SK-N-MC (cell line): Measurements from ENCODE around the gene TXLNA.
A peak's percentile ranks its signal among the peaks of the same experiment; 100 is the strongest.

Experiments
- DNase-seq: peaks from one replicate; pipeline ENCODE4 v3.0.0-alpha.2; 2011; ENCODE audit warnings: low read depth, low spot score
- H3K27ac ChIP-seq: fragments of 200-600 bp; sonication (generic); 2 replicates; pipeline ENCODE4 v1.5.1; 2016; ENCODE audit warnings: mixed run types
- H3K36me3 ChIP-seq: fragments of 200-600 bp; sonication (generic); 2 replicates; pipeline ENCODE4 v1.6.1; 2017; ENCODE audit warnings: antibody characterized with exemption, low read length, mixed read lengths; ENCODE audit not compliant: insufficient read depth
- H3K4me3 ChIP-seq: fragments of 200-600 bp; sonication (generic); 2 replicates; pipeline ENCODE4 v1.5.1; 2016
- H3K9ac ChIP-seq: fragments of 200-600 bp; sonication (generic); 2 replicates; pipeline ENCODE4 v1.8.0; 2017; ENCODE audit warnings: mixed run types, mixed read lengths; ENCODE audit not compliant: insufficient read length
- H3K9me3 ChIP-seq: fragments of 200-600 bp; sonication (generic); 2 replicates; pipeline ENCODE4 v1.6.1; 2017; ENCODE audit warnings: low read depth, mild to moderate bottlenecking, antibody characterized with exemption, low read length, moderate library complexity, mixed read lengths
- EZH2 ChIP-seq: fragments of 200-600 bp; sonication (generic); IDR thresholded peaks from one replicate; pipeline ENCODE4 v1.6.1; 2017; ENCODE audit warnings: antibody characterized with exemption
- FOXP2 ChIP-seq: optimal IDR thresholded peaks from 2 replicates; pipeline ENCODE3; 2011; ENCODE audit warnings: mild to moderate bottlenecking, moderate library complexity; ENCODE audit not compliant: insufficient read depth; ENCODE audit errors: extremely low read length, control extremely low read depth
- POLR2AphosphoS5 ChIP-seq: IDR thresholded peaks from 2 replicates; pipeline ENCODE4 v1.6.1; 2012; ENCODE audit warnings: mild to moderate bottlenecking, low read depth, low read length, borderline replicate concordance

TXLNA gene

DNA sequence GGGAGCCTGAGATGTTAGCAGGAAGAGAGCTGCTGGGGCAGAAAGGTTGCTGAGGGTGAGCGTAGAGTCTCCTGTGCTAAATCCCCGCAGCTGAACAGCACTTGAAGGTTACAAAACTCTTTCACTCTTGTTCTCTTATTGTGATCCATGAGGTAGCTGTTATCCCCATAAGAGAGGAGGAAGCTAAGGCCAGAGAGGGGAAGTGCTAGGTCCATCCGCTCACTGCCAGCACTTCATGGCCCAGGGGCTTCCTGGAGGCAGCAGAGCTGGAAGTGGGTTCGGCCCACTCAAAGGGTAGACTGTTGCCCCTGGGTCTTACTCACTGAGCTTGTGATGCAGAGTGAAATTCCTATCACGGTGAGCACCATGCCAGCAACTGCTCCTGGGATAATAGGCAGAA lies 37.1 kb downstream of the TXLNA start:
- Histone ChIP-seq H3K9ac (no peak overlapping the region), H3K36me3 (no peaks in the 10 kb centered on the region), H3K27ac (no peak overlapping the region), H3K4me3 (no peak overlapping the region), H3K9me3 (no peaks in the 10 kb centered on the region)
- TF ChIP-seq FOXP2 (no peak), POLR2AphosphoS5 (no peak), EZH2 (no peak)
- DNase-seq: no peak

DNA sequence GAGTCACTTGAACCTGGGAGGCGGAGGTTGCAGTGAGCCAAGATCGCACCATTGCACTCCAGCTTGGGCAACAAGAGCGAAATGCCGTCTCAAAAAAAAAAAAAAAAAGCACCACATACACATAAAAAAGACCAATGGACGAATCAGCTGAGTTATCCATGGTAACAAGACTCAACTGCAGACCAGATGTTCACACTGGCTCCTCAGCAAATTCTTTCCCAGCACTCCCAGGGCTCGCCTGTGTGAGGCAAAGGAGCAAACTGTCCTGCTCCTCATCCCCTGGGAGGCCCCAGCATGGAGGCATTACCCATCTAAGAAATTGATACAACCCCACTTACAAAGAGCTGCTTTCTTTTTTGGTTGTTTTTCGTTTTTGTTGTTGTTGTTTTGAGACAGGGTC lies 39.5 kb downstream of the TXLNA start:
- Histone ChIP-seq H3K27ac (no peak overlapping the region), H3K9me3 (no peaks in the 10 kb centered on the region), H3K9ac (no peak overlapping the region), H3K4me3 (no peak overlapping the region), H3K36me3 (peaks cover 6% of the 10 kb centered on the region)
- DNase-seq: no peak
- TF ChIP-seq POLR2AphosphoS5 (no peak), EZH2 (no peak), FOXP2 (no peak)

DNA sequence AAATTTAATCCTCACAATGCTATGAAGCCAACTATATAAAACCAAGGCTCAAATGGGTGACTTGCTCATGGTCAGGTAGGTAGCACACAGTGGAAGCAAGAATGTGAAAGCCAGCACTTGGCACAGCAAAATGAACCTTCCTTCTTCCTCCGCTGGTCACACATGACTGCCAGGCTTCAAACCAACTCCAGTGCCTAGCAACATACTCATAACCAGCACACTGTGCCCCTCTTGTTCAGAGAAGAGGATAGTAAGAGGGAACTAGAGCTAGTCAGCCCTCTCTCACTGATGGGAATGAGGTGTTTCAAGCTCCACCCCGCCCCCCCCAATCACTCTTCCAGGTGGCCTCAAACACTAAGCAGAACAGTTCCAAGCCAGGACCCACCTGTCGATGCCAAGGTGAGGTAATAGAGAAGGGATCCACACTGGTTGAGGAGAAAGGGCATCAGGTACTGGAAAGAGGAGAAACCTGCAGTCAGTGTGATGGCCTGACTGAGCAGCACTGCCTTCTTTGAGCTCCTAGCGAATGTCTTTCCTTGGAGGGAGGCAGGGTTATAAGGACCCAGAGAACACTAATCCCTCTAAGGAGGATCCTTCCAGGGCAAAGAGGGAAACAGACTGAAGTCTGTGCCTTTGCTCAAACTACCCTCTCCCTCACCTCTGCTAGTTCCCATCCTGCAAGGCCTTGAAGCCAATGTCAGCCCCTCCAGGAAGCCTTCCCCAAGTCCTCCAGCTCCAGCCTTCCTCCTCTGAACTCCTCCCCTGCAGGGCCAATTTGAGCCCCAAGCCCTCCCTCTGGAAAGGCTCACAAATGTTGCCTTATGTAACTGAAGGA lies 41.5 kb downstream of the TXLNA start:
- Histone ChIP-seq H3K36me3 (peaks cover 21% of the 10 kb centered on the region), H3K9me3 (no peaks in the 10 kb centered on the region), H3K4me3 (peak overlapping the region; percentile 99), H3K9ac (peak overlapping the region; percentile 98), H3K27ac (0 out of 2 replicates have a peak overlapping the region, but pooled peaks have one; percentile 36)
- no peak for DNase-seq
- TF ChIP-seq FOXP2 (no peak), POLR2AphosphoS5 (no peak), EZH2 (no peak)

DNA sequence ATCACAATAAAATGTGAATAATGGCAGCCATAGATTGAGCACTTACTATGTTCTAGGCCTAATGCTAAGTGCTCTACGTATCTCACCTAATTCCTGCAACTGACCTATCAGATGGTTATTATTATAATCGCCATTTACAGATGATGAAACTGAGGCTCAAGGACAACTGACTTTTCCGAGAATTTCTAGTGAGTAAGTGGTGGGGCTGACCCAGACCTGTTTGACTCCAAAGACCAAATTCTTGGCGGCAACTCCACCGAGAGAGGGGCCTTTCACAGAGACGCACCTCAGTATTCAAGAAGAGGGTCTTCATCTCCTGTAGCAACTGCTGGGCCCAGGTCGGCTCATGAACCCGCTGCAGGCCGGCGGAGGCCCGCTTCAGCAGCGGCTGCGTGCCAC lies 42.1 kb downstream of the TXLNA start:
- H3K9ac ChIP-seq: peak overlapping the region; percentile 98
- peaks cover 25% of the 10 kb centered on the region for H3K36me3 ChIP-seq
- H3K9me3 ChIP-seq: no peaks in the 10 kb centered on the region
- TF ChIP-seq FOXP2 (no peak), POLR2AphosphoS5 (no peak), EZH2 (no peak)
- 0 out of 2 replicates have a peak overlapping the region, but pooled peaks have one; percentile 36 for H3K27ac ChIP-seq
- no peak for DNase-seq
- peak overlapping the region; percentile 99 for H3K4me3 ChIP-seq

DNA sequence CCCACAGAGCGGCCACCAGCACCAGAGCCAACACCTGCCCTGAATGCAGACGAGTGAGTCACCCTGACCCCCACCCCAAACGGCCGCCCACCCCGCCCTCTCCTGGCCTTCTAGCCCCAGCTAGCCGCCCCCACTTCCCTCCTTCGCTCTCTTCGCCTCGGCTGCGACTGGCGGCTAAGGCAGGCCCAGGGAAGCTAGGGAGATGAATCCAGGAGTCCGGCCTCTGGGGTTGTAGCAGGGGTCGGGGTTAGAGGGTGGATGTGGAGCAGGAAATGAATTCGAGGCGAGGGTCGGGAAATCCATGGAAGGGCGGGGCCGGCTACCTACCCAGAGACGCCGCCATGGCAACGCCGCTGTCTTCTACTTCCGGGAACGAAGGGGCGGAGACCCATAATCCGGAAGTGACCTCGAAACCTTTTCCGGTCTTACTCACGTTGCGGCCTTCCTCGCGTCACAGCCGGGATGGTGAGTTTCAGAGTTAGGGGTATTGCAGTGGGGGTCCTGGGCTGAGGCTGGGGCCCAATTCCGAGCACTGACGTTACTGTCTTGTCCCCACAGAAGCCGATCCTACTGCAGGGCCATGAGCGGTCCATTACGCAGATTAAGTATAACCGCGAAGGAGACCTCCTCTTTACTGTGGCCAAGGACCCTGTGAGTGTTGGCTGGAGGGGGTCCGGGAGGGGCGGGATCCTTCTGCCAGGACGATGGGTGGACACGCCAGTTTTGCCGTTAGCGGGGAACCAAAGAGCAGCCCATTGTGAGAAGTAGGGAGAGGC lies 42.7 kb downstream of the TXLNA start, which contains the start of the genes EIF3I and TMEM234:
EIF3I (plus strand) TSS at position 428 of the 776 bp plus-strand sequence; CDS start at position 463, 35 bp downstream.
TMEM234 (minus strand) TSS at position 374 of the 776 bp plus-strand sequence; CDS start at position 343, 31 bp downstream.
- Histone ChIP-seq H3K9ac (peak within 1 kb of the TSS; percentile 98), H3K4me3 (peak within 1 kb of the TSS; percentile 99), H3K27ac (peak within 1 kb of the TSS; percentile 76), H3K36me3 (peaks cover 25% of the 10 kb centered on the region), H3K9me3 (no peaks in the 10 kb centered on the region)
- no peak for TF ChIP-seq FOXP2
- TF ChIP-seq EZH2: no peak
- peak; percentile 98 for TF ChIP-seq POLR2AphosphoS5
- DNase-seq: peak; percentile 44

DNA sequence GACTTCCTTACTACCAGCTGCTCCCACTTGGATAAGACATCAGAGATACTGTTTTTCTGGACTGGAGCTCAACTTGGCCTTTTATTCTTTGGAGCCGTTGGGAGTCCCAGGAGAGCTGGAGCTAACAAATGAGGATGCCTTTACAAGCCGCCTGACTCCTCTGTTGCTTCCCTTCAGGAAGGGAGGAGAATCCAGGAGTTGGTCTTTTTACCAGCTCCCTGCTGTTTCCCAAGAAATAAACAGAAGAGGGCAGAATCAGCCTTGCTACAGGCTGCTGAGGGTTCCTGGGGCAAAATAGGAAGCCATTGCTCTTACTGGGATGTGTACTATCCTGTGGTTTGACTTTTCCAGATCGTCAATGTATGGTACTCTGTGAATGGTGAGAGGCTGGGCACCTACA lies 44.2 kb downstream of the TXLNA start:
- TF ChIP-seq POLR2AphosphoS5 (no peak), FOXP2 (no peak), EZH2 (no peak)
- DNase-seq: no peak
- peak overlapping the region; percentile 16; the same call in 1 of the 2 replicates for H3K4me3 ChIP-seq
- no peaks in the 10 kb centered on the region for H3K9me3 ChIP-seq
- H3K36me3 ChIP-seq: peaks cover 40% of the 10 kb centered on the region
- peak overlapping the region; percentile 33 for H3K9ac ChIP-seq
- H3K27ac ChIP-seq: no peak overlapping the region

DNA sequence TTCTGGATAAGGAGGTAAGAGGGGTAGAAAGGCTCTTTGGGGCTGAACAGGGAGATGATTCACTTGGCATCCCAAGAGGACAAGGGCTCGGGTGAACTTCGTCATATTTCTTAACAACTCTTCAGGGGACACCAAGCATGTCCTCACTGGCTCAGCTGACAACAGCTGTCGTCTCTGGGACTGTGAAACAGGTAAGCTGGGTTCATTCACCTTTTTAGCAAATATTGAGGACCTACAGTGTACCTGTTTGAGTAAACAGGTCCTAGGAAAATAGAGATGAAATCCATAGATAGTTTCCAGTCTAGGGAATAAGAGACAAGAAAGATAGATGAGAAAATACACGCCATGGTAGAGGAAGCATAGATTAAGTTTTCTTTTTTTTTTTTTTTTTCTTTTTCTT lies 44.8 kb downstream of the TXLNA start:
- H3K36me3 ChIP-seq: peaks cover 45% of the 10 kb centered on the region
- TF ChIP-seq POLR2AphosphoS5 (no peak), EZH2 (no peak), FOXP2 (no peak)
- DNase-seq: no peak
- no peak overlapping the region for H3K9ac ChIP-seq
- no peaks in the 10 kb centered on the region for H3K9me3 ChIP-seq
- H3K27ac ChIP-seq: no peak overlapping the region
- no peak overlapping the region for H3K4me3 ChIP-seq

DNA sequence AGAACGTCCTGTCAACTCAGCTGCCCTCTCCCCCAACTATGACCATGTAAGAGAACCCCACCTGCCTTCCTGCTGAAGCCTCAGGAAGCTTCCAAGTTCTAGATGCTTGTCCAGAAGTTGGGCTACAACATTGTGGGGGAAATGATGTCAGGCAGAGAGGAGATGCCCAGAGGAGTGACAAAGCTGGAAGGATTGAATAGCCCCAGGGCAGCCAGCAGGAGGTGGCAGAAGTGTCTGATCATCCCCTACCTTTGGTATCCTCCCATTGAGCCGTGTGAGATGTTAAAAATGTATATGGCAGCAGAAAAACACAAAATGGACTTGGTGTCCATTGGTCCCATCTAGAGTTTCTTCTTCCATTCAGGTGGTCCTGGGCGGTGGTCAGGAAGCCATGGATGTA lies 49.3 kb downstream of the TXLNA start:
- no peaks in the 10 kb centered on the region for H3K9me3 ChIP-seq
- no peak for TF ChIP-seq FOXP2
- no peak for TF ChIP-seq EZH2
- TF ChIP-seq POLR2AphosphoS5: no peak
- H3K4me3 ChIP-seq: no peak overlapping the region
- DNase-seq: no peak
- peaks cover 64% of the 10 kb centered on the region for H3K36me3 ChIP-seq
- H3K27ac ChIP-seq: no peak overlapping the region
- H3K9ac ChIP-seq: no peak overlapping the region
